Dendritic cell treated with granulocyte-macrophage colony-stimulating factor and Interleukin-4, amounts not matched to agents 40 ng/mL and 50 ng/mL, for 4 days (primary cell): ENCODE results near the gene HDHD3.

Source experiments
- H3K27ac Mint-ChIP-seq: one replicate; pipeline ENCODE4 v1.8.0; 2022; ENCODE audit warnings: mild to moderate bottlenecking, mixed read lengths
- H3K27me3 Mint-ChIP-seq: one replicate; pipeline ENCODE4 v1.8.0; 2022; ENCODE audit warnings: mild to moderate bottlenecking, mixed read lengths
- H3K36me3 Mint-ChIP-seq: one replicate; pipeline ENCODE4 v1.8.0; 2022; ENCODE audit warnings: low read depth, mixed read lengths
- H3K4me1 Mint-ChIP-seq: one replicate; pipeline ENCODE4 v1.8.0; 2022; ENCODE audit warnings: low read depth, mixed read lengths
- H3K4me3 Mint-ChIP-seq: one replicate; pipeline ENCODE4 v1.8.0; 2022; ENCODE audit warnings: mild to moderate bottlenecking, moderate library complexity, mixed read lengths
- H3K9me3 Mint-ChIP-seq: one replicate; pipeline ENCODE4 v1.8.0; 2022; ENCODE audit warnings: mixed read lengths
- intact Hi-C: fragments of 100-400 bp; cut with micrococcal nuclease; formaldehyde crosslinking; loops from one replicate; pipeline ENCODE4 v1.15.0; 2022

The HDHD3 gene

GRCh38 chr9:113363336-113363735 is 13.4 kb downstream of the HDHD3 start:
- Mint-ChIP-seq H3K27me3 (no peaks in the 10 kb centered on the region), H3K27ac (no peak overlapping the region)
- intact Hi-C loops: no loop called here

GRCh38 chr9:113361304-113362018 is 15.3 kb downstream of the HDHD3 start:
- Mint-ChIP-seq H3K9me3 (no peaks in the 10 kb centered on the region), H3K4me3 (no peak overlapping the region), H3K36me3 (no peaks in the 10 kb centered on the region), H3K4me1 (peaks cover 13% of the 10 kb centered on the region), H3K27ac (no peak overlapping the region), H3K27me3 (no peaks in the 10 kb centered on the region)
- intact Hi-C loops: no loop called here

More at GRCh38 chr9:113363336-113363735, 13.4 kb downstream of the HDHD3 start:
- no peak overlapping the region for H3K4me3 Mint-ChIP-seq
- H3K4me1 Mint-ChIP-seq: peaks cover 13% of the 10 kb centered on the region
- H3K36me3 Mint-ChIP-seq: no peaks in the 10 kb centered on the region
- H3K9me3 Mint-ChIP-seq: no peaks in the 10 kb centered on the region

- H3K9me3 Mint-ChIP-seq: no peaks in the 10 kb centered on the region
- H3K36me3 Mint-ChIP-seq: no peaks in the 10 kb centered on the region
- H3K27me3 Mint-ChIP-seq: no peaks in the 10 kb centered on the region
- intact Hi-C loops: no loop called here
- H3K27ac Mint-ChIP-seq: no peak overlapping the region
- H3K4me1 Mint-ChIP-seq: peaks cover 3% of the 10 kb centered on the region
- H3K4me3 Mint-ChIP-seq: no peak overlapping the region
Observed at GRCh38 chr9:113360242-113360842, 16.4 kb downstream of the HDHD3 start.

GRCh38 chr9:113359385-113359784 is 17.4 kb downstream of the HDHD3 start:
- Mint-ChIP-seq H3K9me3 (no peaks in the 10 kb centered on the region), H3K4me1 (no peaks in the 10 kb centered on the region), H3K4me3 (no peak overlapping the region), H3K36me3 (no peaks in the 10 kb centered on the region), H3K27me3 (no peaks in the 10 kb centered on the region), H3K27ac (no peak overlapping the region)
- intact Hi-C loops: no loop called here

- intact Hi-C loops: no loop called here
- Mint-ChIP-seq H3K4me1 (no peaks in the 10 kb centered on the region), H3K27me3 (no peaks in the 10 kb centered on the region), H3K27ac (no peak overlapping the region), H3K4me3 (no peak overlapping the region), H3K36me3 (no peaks in the 10 kb centered on the region), H3K9me3 (no peaks in the 10 kb centered on the region)
Observed at GRCh38 chr9:113356686-113357292, 20.0 kb downstream of the HDHD3 start.

- Mint-ChIP-seq H3K4me3 (no peak overlapping the region), H3K27ac (no peak overlapping the region), H3K36me3 (no peaks in the 10 kb centered on the region), H3K9me3 (no peaks in the 10 kb centered on the region), H3K4me1 (peaks cover 14% of the 10 kb centered on the region), H3K27me3 (peaks cover 7% of the 10 kb centered on the region)
- intact Hi-C loops: no loop called here
Observed at GRCh38 chr9:113355040-113355596, 21.7 kb downstream of the HDHD3 start.

- H3K27me3 Mint-ChIP-seq: peaks cover 19% of the 10 kb centered on the region
- no peaks in the 10 kb centered on the region for H3K9me3 Mint-ChIP-seq
- peaks cover 20% of the 10 kb centered on the region for H3K4me1 Mint-ChIP-seq
- intact Hi-C loops: no loop called here
- H3K4me3 Mint-ChIP-seq: no peak overlapping the region
- no peaks in the 10 kb centered on the region for H3K36me3 Mint-ChIP-seq
- no peak overlapping the region for H3K27ac Mint-ChIP-seq
Observed at GRCh38 chr9:113352411-113352810, 24.4 kb downstream of the HDHD3 start.

- no peak overlapping the region for H3K4me3 Mint-ChIP-seq
- H3K36me3 Mint-ChIP-seq: no peaks in the 10 kb centered on the region
- H3K9me3 Mint-ChIP-seq: no peaks in the 10 kb centered on the region
- no peak overlapping the region for H3K27ac Mint-ChIP-seq
- peaks cover 20% of the 10 kb centered on the region for H3K4me1 Mint-ChIP-seq
- peaks cover 21% of the 10 kb centered on the region for H3K27me3 Mint-ChIP-seq
- intact Hi-C loops: no loop called here
Observed at GRCh38 chr9:113352006-113352405, 24.8 kb downstream of the HDHD3 start.

GRCh38 chr9:113350937-113351336 is 25.8 kb downstream of the HDHD3 start:
- Mint-ChIP-seq H3K9me3 (no peaks in the 10 kb centered on the region), H3K36me3 (no peaks in the 10 kb centered on the region), H3K4me3 (no peak overlapping the region), H3K27ac (peak overlapping the region; percentile 61), H3K4me1 (peaks cover 20% of the 10 kb centered on the region), H3K27me3 (peaks cover 21% of the 10 kb centered on the region)
- intact Hi-C loops: loop anchor here (1.0 kb wide), 1 partner anchor 11 kb away; the partner anchor contains the start of gene WDR31

GRCh38 chr9:113350107-113350661 is 26.6 kb downstream of the HDHD3 start:
- H3K9me3 Mint-ChIP-seq: no peaks in the 10 kb centered on the region
- peaks cover 21% of the 10 kb centered on the region for H3K27me3 Mint-ChIP-seq
- H3K27ac Mint-ChIP-seq: peak overlapping the region; percentile 61
- no peaks in the 10 kb centered on the region for H3K36me3 Mint-ChIP-seq
- peak overlapping the region; percentile 71 for H3K4me3 Mint-ChIP-seq
- intact Hi-C loops: no loop called here
- H3K4me1 Mint-ChIP-seq: peaks cover 20% of the 10 kb centered on the region

GRCh38 chr9:113349445-113350094 is 27.2 kb downstream of the HDHD3 start, which contains the start of gene BSPRY:
Gene BSPRY, plus strand, starts transcription at chr9:113349541. Its CDS starts 39 bp downstream, at chr9:113349580.
- no peaks in the 10 kb centered on the region for H3K9me3 Mint-ChIP-seq
- intact Hi-C loops: loop anchor here (10.0 kb wide), 1 partner anchor 55 kb away; the partner anchor contains the start of gene ALAD
- peaks cover 20% of the 10 kb centered on the region for H3K4me1 Mint-ChIP-seq
- no peaks in the 10 kb centered on the region for H3K36me3 Mint-ChIP-seq
- peaks cover 21% of the 10 kb centered on the region for H3K27me3 Mint-ChIP-seq
- H3K27ac Mint-ChIP-seq: peak within 1 kb of the TSS; percentile 61
- H3K4me3 Mint-ChIP-seq: peak within 1 kb of the TSS; percentile 71

GRCh38 chr9:113349066-113349444 is 27.7 kb downstream of the HDHD3 start:
- Mint-ChIP-seq H3K36me3 (no peaks in the 10 kb centered on the region), H3K9me3 (no peaks in the 10 kb centered on the region), H3K4me3 (peak overlapping the region; percentile 52), H3K27me3 (peaks cover 21% of the 10 kb centered on the region), H3K27ac (no peak overlapping the region), H3K4me1 (peaks cover 20% of the 10 kb centered on the region)
- intact Hi-C loops: loop anchor here (10.0 kb wide), 1 partner anchor 56 kb away; the partner anchor contains the start of gene ALAD

GRCh38 chr9:113348437-113348836 is 28.3 kb downstream of the HDHD3 start:
- Mint-ChIP-seq H3K36me3 (no peaks in the 10 kb centered on the region), H3K27me3 (peaks cover 21% of the 10 kb centered on the region), H3K4me1 (peaks cover 26% of the 10 kb centered on the region), H3K9me3 (no peaks in the 10 kb centered on the region), H3K4me3 (no peak overlapping the region), H3K27ac (no peak overlapping the region)
- intact Hi-C loops: loop anchor here (10.0 kb wide), 1 partner anchor 56 kb away; the partner anchor contains the start of gene ALAD
